Fibroblast of peridontal ligament (primary cell): ENCODE results near the gene FAM53B.

Source experiments
- DNase-seq: peaks from one replicate; pipeline ENCODE4 v3.0.0-alpha.2; 2010; ENCODE audit errors: extremely low read depth

FAM53B gene

DNA sequence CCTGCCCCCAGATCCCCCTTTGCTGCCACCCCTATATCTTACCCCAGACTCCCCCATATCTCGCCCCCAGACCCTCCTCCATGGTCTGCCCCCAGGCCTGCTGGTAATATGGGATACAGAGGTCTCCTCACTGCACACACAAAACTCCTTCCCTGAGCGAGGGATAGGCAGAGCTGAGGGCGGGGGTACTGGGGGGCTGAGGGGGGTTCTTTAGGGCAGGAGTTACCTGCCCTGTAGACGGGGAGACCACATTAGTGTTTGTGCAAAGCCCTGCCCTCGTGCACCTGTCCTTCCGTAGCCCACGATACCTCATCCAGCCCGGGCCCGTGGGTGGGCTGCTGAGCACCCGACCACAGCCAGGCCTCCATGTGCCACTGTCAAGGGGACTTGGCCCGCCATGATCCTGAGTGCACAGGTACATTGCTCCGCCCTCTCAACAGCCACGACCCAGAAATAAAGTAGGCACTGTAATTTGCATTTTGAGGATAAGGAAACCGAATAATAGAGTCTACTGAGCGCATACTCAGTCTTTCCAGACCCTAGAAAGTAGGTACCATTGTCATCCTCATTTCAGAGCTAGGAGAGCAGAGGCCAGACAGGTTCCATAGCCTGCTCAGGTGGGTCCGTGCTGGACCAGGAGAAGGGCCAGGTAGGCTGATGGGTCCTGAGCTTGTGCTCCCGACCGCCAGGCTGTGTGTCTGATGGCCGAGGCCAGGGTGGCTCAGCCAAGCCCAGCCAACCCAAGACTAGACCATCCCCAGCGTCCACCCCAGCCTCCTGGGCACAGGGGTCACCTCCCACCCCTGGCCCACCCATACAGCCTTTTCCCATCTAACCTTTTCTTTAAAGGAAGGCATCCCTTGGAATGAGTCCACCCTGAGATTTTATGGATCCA, 167.4 kb downstream of the FAM53B start:
- DNase-seq, result no peak

DNA sequence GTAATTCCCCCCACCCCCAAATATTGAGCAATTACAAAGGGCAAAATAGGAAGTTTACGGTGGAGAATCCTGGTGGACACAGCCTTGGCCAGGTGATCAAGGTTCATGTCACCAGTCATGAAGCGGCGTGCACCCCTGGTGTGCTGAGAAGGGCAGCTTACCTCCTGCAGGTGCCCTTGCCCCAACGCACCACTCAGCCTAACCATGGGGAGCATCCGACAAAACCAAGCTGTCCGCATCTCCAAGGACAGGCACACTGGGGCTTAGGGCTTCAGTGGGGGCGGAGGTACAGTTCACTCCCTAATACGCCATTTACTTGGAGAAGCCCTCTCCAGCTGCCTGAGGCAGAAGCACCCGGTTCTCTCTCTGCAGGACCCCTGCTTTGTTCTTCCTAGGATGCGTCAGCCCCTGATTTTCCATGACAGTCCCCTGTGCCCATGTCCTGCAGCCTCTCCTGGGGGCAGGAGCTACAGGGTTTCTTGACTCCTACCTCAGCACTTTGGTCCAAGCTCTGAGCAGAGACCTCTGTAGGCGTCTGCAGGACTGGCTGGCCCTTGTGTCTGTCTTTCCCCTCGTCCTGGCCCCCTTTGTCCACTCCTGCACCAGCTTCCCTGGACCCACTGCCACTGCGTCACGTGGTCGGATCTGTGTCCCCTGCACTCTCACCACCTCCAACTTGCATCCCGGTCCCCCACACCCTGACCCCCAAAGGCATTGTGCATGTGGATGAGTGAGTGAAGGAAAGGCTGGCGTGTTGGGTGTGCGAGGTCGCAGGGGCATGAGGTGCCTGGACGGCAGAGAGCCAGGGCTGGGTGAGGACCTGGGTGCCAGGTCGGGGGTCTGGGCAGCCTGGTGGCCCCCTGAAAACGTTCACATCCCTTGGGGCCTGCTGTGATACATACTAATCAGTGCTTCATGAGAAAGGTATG, 168.8 kb downstream of the FAM53B start:
- DNase-seq, result no peak

DNA sequence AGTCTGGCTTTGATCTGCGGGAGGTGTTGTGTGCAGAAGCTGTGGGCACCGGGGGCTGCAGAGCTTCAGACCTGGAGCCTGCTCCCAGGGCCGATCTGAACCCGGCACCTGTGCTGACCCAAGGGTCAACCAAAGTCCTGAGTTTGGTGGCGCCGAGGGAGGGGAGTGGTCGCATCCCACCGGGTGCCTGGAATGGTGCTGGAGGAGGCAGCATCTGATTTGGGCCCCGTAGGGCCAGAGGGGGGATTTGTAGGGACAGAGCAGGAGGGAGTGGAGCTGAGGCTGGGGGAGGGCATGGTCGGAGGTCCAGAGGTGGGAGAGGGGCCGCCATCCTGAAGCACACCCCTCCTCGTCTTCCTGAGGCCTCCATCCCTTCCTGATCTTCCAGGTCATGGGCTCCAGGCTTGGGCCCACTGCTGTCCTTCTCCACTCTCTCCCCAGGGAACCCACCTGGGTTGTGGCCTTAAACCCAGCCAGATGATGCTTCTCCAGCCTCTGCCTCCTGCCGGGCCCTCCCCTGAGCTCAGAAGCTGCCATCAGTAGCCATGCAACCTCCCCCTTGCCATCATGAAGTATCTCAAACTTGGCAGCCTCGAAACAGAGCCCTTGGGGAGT, 169.6 kb downstream of the FAM53B start:
- no peak for DNase-seq

DNA sequence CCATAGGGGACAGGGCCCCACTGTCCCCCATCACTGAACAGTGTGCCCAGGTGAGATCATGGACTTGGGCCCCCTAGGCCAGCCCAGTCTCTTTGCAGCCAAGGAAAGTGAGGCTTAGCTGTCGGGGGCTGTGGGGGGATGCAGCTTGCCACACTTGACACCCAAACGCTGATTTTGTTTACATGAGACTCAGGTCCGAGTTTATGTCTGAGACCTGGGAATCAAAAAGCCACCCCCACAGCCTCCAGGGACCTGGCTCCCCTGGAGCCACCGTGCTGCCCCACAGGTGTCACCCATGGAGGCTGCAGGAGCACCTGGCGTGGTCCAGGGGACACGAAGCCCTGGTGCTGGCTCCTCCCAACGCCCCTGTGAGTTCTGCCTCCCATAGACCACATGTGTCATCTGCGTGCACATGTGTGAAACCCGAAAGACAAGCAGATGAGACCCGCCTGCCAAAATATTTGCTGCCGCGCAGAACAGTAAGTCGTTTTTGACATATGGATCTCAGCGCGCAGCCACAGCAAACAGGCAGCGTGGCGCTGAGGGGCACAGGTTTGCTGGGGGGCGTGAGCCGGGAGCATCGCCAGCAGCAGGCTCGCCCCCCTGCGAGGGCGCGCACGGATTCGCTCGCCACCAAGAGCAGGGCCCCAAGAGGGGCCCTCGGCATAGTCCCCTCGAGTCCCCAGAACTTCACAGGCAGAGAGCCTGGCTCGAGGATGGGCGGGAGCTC, 170.3 kb downstream of the FAM53B start:
- no peak for DNase-seq

DNA sequence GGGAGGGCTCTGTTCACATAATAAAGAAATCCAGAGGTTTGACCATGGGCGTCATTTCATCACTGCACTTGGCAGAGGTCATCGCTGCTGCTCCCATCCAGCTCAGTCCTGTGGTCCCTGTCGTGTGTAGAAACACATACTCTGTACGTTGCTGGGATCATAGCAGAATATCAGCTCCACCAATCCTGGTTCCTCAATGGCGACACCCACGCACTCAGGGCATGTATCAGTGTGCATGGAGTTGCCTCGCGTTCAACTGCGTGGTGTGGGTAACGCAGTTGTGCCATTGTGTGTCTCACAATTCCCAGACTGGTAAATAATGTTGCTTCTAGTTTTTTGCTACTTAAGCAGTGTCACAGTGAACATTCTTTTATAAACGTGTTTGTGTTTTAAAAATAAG, 171.4 kb downstream of the FAM53B start:
- no peak for DNase-seq

DNA sequence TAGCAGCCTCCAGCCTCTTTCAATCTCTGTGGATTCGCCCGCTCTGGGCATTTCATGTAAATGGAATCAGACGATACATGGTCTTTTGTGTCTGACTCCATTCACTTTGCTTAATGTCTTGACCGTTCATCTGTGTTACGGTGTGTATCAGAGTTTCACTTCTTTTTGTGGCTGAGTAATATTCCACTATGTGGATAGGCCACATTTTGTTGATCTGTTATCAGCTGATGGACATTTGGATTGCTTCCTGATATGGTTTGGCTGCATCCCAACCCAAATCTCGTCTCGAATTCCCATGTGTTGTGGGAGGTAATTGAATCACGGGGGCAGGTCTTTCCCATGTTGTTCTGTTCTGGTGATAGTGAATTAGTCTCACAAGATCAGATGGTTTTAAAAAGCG, 173.5 kb downstream of the FAM53B start:
- no peak for DNase-seq

DNA sequence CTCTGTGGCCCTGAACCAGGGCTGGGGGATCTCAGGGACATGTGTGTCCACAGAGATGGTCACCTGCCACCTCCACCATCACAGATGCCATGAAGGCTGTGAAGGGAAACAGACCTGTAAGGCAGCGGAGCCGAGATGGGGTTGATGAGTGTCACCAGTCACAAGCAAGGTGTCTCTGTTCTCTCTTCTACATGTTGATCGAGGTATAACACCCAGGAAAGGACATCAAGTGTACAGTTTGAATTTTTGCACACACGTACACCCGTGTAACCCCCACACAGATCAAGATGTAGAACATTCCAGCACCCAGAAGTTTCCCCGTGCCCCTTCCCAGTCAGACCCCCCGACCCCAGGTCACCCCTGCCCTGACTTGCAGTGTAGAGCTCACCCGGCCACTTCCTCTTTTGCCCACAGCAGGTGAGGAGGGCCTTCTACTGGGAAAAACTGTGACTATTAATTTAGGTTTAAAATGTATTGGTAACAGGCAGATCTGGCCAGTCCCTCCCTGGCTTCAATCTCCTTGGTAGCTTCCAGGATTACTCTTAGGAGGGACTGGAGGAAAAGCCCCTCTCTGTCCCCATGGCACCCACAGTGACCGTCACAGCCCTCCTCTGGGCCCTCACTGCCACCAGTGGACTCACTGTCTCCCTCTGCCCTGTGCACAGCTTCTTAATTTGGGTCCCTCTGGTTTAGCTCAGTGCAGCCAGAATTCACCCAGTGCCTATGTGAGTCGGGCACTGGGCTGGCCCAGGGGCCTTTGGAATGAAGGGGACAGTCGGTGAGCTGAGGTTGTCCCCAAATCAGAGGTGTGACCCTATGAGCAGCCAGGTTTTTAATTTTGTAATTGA, 174.3 kb downstream of the FAM53B start:
- DNase-seq, result no peak
